ENCODE data around the gene GASK1A. TPM values are rescaled to one million over a fixed set of nuclear protein-coding genes. Genes with fewer than 3 reads are reported as not detected.
A peak's percentile ranks its signal among the peaks of the same experiment; 100 is the strongest.

Gene GASK1A
- polyA plus RNA-seq (2013, experiment 1 of 2): 0.01 TPM
- not detected for polyA plus RNA-seq (2013, experiment 2 of 2)

GRCh38 chr3:42979044-42979972 is at the start of gene GASK1A:
TSS of gene GASK1A (plus strand) at chr3:42979311. CDS start at chr3:42979643, 332 bp downstream.
- no peak within 1 kb of the TSS for H2BK5ac ChIP-seq (ENCODE audit: low read depth, low read length, poor library complexity, severe bottlenecking)
- no peak within 1 kb of the TSS for H4K91ac ChIP-seq (ENCODE audit: low read length)
- H3K4ac ChIP-seq (ENCODE audit: low read depth in 1 of 2, low read length in 2 of 2): no peak within 1 kb of the TSS
- WGBS: 1% methylated on average over 74 of the region's 80 CpGs
- no peak within 1 kb of the TSS for H2BK12ac ChIP-seq (ENCODE audit: low read length in 2 of 2)
- H3K23ac ChIP-seq (ENCODE audit: low read length in 2 of 2): no peak within 1 kb of the TSS
- no peak within 1 kb of the TSS for H2BK120ac ChIP-seq (ENCODE audit: low read depth, low read length)
- H3K36me3 ChIP-seq (ENCODE audit: control insufficient read depth in 1 of 2, insufficient read depth in 2 of 2, low read depth in 1 of 2, low read length in 2 of 2): no peaks in the 10 kb centered on the region
- H2AFZ ChIP-seq (ENCODE audit: low read depth, low read length): no peak within 1 kb of the TSS
- no peak for DNase-seq
- no peaks in the 10 kb centered on the region for H3K79me1 ChIP-seq (replicated peaks; ENCODE audit: low read length, poor library complexity, severe bottlenecking)
- no peak within 1 kb of the TSS for H3K18ac ChIP-seq (ENCODE audit: low read depth in 1 of 2, low read length in 2 of 2)
- H2BK15ac ChIP-seq (ENCODE audit: low read depth, poor library complexity, severe bottlenecking): no peak within 1 kb of the TSS
- H3K14ac ChIP-seq (ENCODE audit: low read length in 2 of 2): no peak within 1 kb of the TSS
- no peak within 1 kb of the TSS for H2AK5ac ChIP-seq (ENCODE audit: low read length, severe bottlenecking)
- H4K8ac ChIP-seq (ENCODE audit: low read length): no peak within 1 kb of the TSS
- H3K9ac ChIP-seq (ENCODE audit: low read length): peak within 1 kb of the TSS; percentile 30
- H3K27me3 ChIP-seq (ENCODE audit: control insufficient read depth in 1 of 2, insufficient read depth in 1 of 2, low read length in 2 of 2): peaks cover 53 to 65% of the 10 kb centered on the region in 2 experiments
- H3K9me3 ChIP-seq (ENCODE audit: control insufficient read depth, low read length): peaks cover 24% of the 10 kb centered on the region
- peaks cover 10% of the 10 kb centered on the region for H3K4me1 ChIP-seq (ENCODE audit: control insufficient read depth, insufficient read depth, low read depth, low read length)
- peak within 1 kb of the TSS; percentile 39 for H3K4me2 ChIP-seq (ENCODE audit: low read length, poor library complexity, severe bottlenecking)
- no peak within 1 kb of the TSS for H3K27ac ChIP-seq (ENCODE audit: low read length, poor library complexity, severe bottlenecking)
- peak within 1 kb of the TSS; percentile 46 to 75 for H3K4me3 ChIP-seq (ENCODE audit: insufficient read depth in 1 of 2, low read depth in 1 of 2, low read length in 2 of 2)

GRCh38 chr3:42934111-42934510 is 45.0 kb upstream of the GASK1A start:
- Histone ChIP-seq H3K4me1 (ENCODE audit: control insufficient read depth, insufficient read depth, low read depth, low read length) (no peaks in the 10 kb centered on the region), H2BK15ac (ENCODE audit: low read depth, poor library complexity, severe bottlenecking) (no peak overlapping the region), H3K36me3 (ENCODE audit: control insufficient read depth in 1 of 2, insufficient read depth in 2 of 2, low read depth in 1 of 2, low read length in 2 of 2) (no peaks in the 10 kb centered on the region), H2BK5ac (ENCODE audit: low read depth, low read length, poor library complexity, severe bottlenecking) (no peak overlapping the region), H3K27ac (ENCODE audit: low read length, poor library complexity, severe bottlenecking) (no peak overlapping the region), H2BK120ac (ENCODE audit: low read depth, low read length) (no peak overlapping the region), H3K14ac (ENCODE audit: low read length in 2 of 2) (no peak overlapping the region), H3K4ac (ENCODE audit: low read depth in 1 of 2, low read length in 2 of 2) (no peak overlapping the region), H3K79me1 (replicated peaks; ENCODE audit: low read length, poor library complexity, severe bottlenecking) (no peaks in the 10 kb centered on the region), H4K91ac (ENCODE audit: low read length) (no peak overlapping the region), H2AFZ (ENCODE audit: low read depth, low read length) (no peak overlapping the region), H4K8ac (ENCODE audit: low read length) (no peak overlapping the region), H3K9me3 (ENCODE audit: control insufficient read depth, low read length) (no peaks in the 10 kb centered on the region), H3K18ac (ENCODE audit: low read depth in 1 of 2, low read length in 2 of 2) (no peak overlapping the region), H3K27me3 (ENCODE audit: control insufficient read depth in 1 of 2, insufficient read depth in 1 of 2, low read length in 2 of 2) (no peaks in the 10 kb centered on the region), H3K4me2 (ENCODE audit: low read length, poor library complexity, severe bottlenecking) (no peak overlapping the region), H3K23ac (ENCODE audit: low read length in 2 of 2) (no peak overlapping the region), H2BK12ac (ENCODE audit: low read length in 2 of 2) (no peak overlapping the region), H3K9ac (ENCODE audit: low read length) (no peak overlapping the region), H2AK5ac (ENCODE audit: low read length, severe bottlenecking) (no peak overlapping the region), H3K4me3 (ENCODE audit: insufficient read depth in 1 of 2, low read depth in 1 of 2, low read length in 2 of 2) (no peak overlapping the region)
- DNase-seq: no peak
- 86% methylated on average over 2 of the region's 5 CpGs for WGBS

- H3K14ac ChIP-seq (ENCODE audit: low read length in 2 of 2): no peak overlapping the region
- H2BK120ac ChIP-seq (ENCODE audit: low read depth, low read length): no peak overlapping the region
- no peak overlapping the region for H4K8ac ChIP-seq (ENCODE audit: low read length)
- no peak overlapping the region for H2BK12ac ChIP-seq (ENCODE audit: low read length in 2 of 2)
- no peak overlapping the region for H3K23ac ChIP-seq (ENCODE audit: low read length in 2 of 2)
- no peaks in the 10 kb centered on the region for H3K4me1 ChIP-seq (ENCODE audit: control insufficient read depth, insufficient read depth, low read depth, low read length)
- 50% methylated on average over 1 of the region's 2 CpGs for whole genome bisulfite sequencing
- DNase-seq: no peak
- no peaks in the 10 kb centered on the region for H3K9me3 ChIP-seq (ENCODE audit: control insufficient read depth, low read length)
- no peak overlapping the region for H3K27ac ChIP-seq (ENCODE audit: low read length, poor library complexity, severe bottlenecking)
- H3K36me3 ChIP-seq (ENCODE audit: control insufficient read depth in 1 of 2, insufficient read depth in 2 of 2, low read depth in 1 of 2, low read length in 2 of 2): no peaks in the 10 kb centered on the region
- H3K4me2 ChIP-seq (ENCODE audit: low read length, poor library complexity, severe bottlenecking): no peak overlapping the region
- no peak overlapping the region for H3K4ac ChIP-seq (ENCODE audit: low read depth in 1 of 2, low read length in 2 of 2)
- no peak overlapping the region for H3K9ac ChIP-seq (ENCODE audit: low read length)
- no peak overlapping the region for H2AK5ac ChIP-seq (ENCODE audit: low read length, severe bottlenecking)
- H2AFZ ChIP-seq (ENCODE audit: low read depth, low read length): no peak overlapping the region
- no peak overlapping the region for H3K4me3 ChIP-seq (ENCODE audit: insufficient read depth in 1 of 2, low read depth in 1 of 2, low read length in 2 of 2)
- no peak overlapping the region for H3K18ac ChIP-seq (ENCODE audit: low read depth in 1 of 2, low read length in 2 of 2)
- no peak overlapping the region for H4K91ac ChIP-seq (ENCODE audit: low read length)
- no peaks in the 10 kb centered on the region for H3K79me1 ChIP-seq (replicated peaks; ENCODE audit: low read length, poor library complexity, severe bottlenecking)
- H2BK5ac ChIP-seq (ENCODE audit: low read depth, low read length, poor library complexity, severe bottlenecking): no peak overlapping the region
- no peaks in the 10 kb centered on the region for H3K27me3 ChIP-seq (ENCODE audit: control insufficient read depth in 1 of 2, insufficient read depth in 1 of 2, low read length in 2 of 2)
- H2BK15ac ChIP-seq (ENCODE audit: low read depth, poor library complexity, severe bottlenecking): no peak overlapping the region
These were observed 44.2 kb upstream of the GASK1A start for GRCh38 chr3:42934910-42935309.

GRCh38 chr3:42935472-42935871 is 43.6 kb upstream of the GASK1A start:
- H3K27me3 ChIP-seq (ENCODE audit: control insufficient read depth in 1 of 2, insufficient read depth in 1 of 2, low read length in 2 of 2): no peaks in the 10 kb centered on the region
- no peak overlapping the region for H2BK12ac ChIP-seq (ENCODE audit: low read length in 2 of 2)
- no peak overlapping the region for H2AFZ ChIP-seq (ENCODE audit: low read depth, low read length)
- H3K9ac ChIP-seq (ENCODE audit: low read length): no peak overlapping the region
- H3K9me3 ChIP-seq (ENCODE audit: control insufficient read depth, low read length): no peaks in the 10 kb centered on the region
- no peaks in the 10 kb centered on the region for H3K4me1 ChIP-seq (ENCODE audit: control insufficient read depth, insufficient read depth, low read depth, low read length)
- no peak overlapping the region for H3K4ac ChIP-seq (ENCODE audit: low read depth in 1 of 2, low read length in 2 of 2)
- no peak overlapping the region for H3K18ac ChIP-seq (ENCODE audit: low read depth in 1 of 2, low read length in 2 of 2)
- H3K79me1 ChIP-seq (replicated peaks; ENCODE audit: low read length, poor library complexity, severe bottlenecking): no peaks in the 10 kb centered on the region
- H2BK120ac ChIP-seq (ENCODE audit: low read depth, low read length): no peak overlapping the region
- H3K36me3 ChIP-seq (ENCODE audit: control insufficient read depth in 1 of 2, insufficient read depth in 2 of 2, low read depth in 1 of 2, low read length in 2 of 2): no peaks in the 10 kb centered on the region
- no peak overlapping the region for H3K14ac ChIP-seq (ENCODE audit: low read length in 2 of 2)
- H3K4me3 ChIP-seq (ENCODE audit: insufficient read depth in 1 of 2, low read depth in 1 of 2, low read length in 2 of 2): peak overlapping the region in 1 of 2 experiments; percentile 77
- no peak overlapping the region for H2BK5ac ChIP-seq (ENCODE audit: low read depth, low read length, poor library complexity, severe bottlenecking)
- H3K23ac ChIP-seq (ENCODE audit: low read length in 2 of 2): no peak overlapping the region
- H3K27ac ChIP-seq (ENCODE audit: low read length, poor library complexity, severe bottlenecking): no peak overlapping the region
- 80% methylated on average over 1 of the region's 1 CpG for WGBS
- no peak overlapping the region for H4K91ac ChIP-seq (ENCODE audit: low read length)
- H3K4me2 ChIP-seq (ENCODE audit: low read length, poor library complexity, severe bottlenecking): no peak overlapping the region
- no peak overlapping the region for H4K8ac ChIP-seq (ENCODE audit: low read length)
- H2AK5ac ChIP-seq (ENCODE audit: low read length, severe bottlenecking): no peak overlapping the region
- DNase-seq: no peak
- H2BK15ac ChIP-seq (ENCODE audit: low read depth, poor library complexity, severe bottlenecking): no peak overlapping the region
